ENCODE results near the gene CSNK2B.

Gene CSNK2B

DNA sequence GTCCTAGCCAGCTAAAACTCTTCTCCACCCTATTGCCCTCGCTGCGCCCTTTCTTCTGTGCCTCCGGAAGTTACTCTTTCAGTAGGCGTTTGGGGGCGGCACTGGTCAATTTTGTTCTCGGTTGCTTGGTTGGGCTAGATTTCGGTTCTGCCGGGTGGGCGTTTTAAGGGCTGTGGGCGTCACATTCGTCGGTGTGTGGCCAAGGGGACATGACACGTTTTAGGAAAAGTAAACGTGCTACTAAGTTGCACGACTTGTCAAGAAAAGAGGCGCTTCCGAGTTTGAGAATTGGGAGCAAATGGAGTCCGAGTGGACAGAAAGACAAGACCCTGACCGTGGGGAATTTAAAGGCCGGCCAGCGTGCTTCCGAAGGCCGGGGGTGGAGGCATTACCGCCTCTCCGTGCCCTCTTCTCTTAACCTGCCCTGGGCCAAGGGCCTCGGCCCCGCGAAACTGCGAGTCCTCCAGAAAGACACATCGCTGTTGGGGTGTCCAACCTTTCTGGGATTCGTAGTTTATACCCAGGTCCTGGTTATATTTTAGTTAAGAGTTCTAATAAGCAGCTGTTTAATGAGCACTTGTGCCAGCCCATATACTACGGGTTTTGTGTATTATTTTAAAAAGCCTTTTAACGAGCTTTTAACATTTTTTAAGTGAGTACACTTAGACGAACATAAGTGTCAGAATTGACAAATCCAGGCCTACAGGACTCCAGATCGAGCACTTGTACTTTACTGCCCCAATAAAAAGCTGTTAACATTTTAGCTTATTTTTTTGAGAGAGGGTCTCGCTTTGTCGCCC is 12.8 kb upstream of the CSNK2B start:
- H3K27me3 ChIP-seq (replicated peaks; ENCODE audit: insufficient read depth, low read length): no peaks in the 10 kb centered on the region
- H3K9me3 ChIP-seq (replicated peaks; ENCODE audit: insufficient read depth, low read length): no peaks in the 10 kb centered on the region
- H3K79me2 ChIP-seq (ENCODE audit: low read length): peaks cover 47% of the 10 kb centered on the region
- peak overlapping the region; percentile 91 for H3K9ac ChIP-seq (ENCODE audit: low read length)
- peak overlapping the region; percentile 29 for H2AFZ ChIP-seq (ENCODE audit: low read length)
- peak; percentile 91 for DNase-seq
- TF ChIP-seq, protein P1, sequence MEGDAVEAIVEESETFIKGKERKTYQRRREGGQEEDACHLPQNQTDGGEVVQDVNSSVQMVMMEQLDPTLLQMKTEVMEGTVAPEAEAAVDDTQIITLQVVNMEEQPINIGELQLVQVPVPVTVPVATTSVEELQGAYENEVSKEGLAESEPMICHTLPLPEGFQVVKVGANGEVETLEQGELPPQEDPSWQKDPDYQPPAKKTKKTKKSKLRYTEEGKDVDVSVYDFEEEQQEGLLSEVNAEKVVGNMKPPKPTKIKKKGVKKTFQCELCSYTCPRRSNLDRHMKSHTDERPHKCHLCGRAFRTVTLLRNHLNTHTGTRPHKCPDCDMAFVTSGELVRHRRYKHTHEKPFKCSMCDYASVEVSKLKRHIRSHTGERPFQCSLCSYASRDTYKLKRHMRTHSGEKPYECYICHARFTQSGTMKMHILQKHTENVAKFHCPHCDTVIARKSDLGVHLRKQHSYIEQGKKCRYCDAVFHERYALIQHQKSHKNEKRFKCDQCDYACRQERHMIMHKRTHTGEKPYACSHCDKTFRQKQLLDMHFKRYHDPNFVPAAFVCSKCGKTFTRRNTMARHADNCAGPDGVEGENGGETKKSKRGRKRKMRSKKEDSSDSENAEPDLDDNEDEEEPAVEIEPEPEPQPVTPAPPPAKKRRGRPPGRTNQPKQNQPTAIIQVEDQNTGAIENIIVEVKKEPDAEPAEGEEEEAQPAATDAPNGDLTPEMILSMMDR (IDR thresholded peaks at IDR 0.05; ENCODE audit: low read length): no peak
- TF ChIP-seq EZH2phosphoT487 (IDR thresholded peaks at IDR 0.05; ENCODE audit: low read length): no peak
- no peak for TF ChIP-seq EZH2 (optimal IDR thresholded peaks at IDR 0.05; ENCODE audit: low read depth, low read length)
- H3K4me2 ChIP-seq (ENCODE audit: low read depth, low read length): peak overlapping the region; percentile 76
- 0 out of 2 replicates have a peak, but pooled peaks cover 2% of the 10 kb centered on the region for H3K36me3 ChIP-seq (replicated peaks; ENCODE audit: insufficient read depth, low read length)
- H3K9me2 ChIP-seq (replicated peaks; ENCODE audit: insufficient read depth, low read length): no peaks in the 10 kb centered on the region
- peaks cover 11% of the 10 kb centered on the region for H3F3A ChIP-seq (ENCODE audit: insufficient read depth, low read length)
- peaks cover 4% of the 10 kb centered on the region; the same call in 1 of the 2 replicates for H3K4me1 ChIP-seq (ENCODE audit: low read length)
- peak overlapping the region; percentile 64 for H3K4me3 ChIP-seq (ENCODE audit: low read length)
- H3K27ac ChIP-seq (ENCODE audit: low read length): peak overlapping the region; percentile 87
- no peaks in the 10 kb centered on the region for H4K20me1 ChIP-seq (ENCODE audit: insufficient read depth, low read length)

DNA sequence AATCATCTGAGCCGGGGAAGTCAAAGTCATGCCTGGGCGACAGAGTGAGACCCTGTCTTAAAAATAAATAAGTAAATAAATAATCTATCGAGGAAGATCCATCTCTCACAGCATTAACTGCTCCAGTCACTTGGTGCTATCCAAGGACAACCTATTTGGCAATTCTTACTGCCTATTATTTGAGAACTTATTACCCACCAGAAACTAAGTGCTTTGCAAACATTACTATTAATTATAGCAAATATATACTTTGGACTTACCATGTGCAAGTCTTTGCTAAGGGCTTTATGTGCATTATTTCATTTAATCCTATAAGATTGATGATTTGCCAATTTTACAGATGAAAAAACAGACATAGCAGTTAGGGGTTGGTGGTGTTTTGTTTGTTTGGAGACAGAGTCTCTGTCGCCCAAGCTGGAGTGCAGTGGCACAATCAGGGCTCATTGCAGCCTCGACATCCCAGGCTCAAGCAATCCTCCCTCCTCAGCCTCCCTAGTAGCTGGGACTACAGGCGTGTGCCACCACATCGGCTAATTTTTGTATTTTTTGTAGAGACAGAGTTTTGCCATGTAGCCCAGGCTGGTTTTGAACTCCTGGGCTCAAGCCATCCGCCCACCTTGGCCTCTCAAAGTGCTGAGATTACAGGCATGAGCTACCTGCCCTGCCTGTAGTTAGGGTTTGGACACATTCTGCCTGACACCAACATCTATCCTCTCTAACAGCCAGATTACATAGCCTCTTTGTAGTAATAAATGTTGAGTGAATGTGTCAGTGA is 11.1 kb upstream of the CSNK2B start:
- no peak overlapping the region for H3K4me2 ChIP-seq (ENCODE audit: low read depth, low read length)
- no peak for TF ChIP-seq EZH2 (optimal IDR thresholded peaks at IDR 0.05; ENCODE audit: low read depth, low read length)
- TF ChIP-seq, protein P1 (IDR thresholded peaks at IDR 0.05; ENCODE audit: low read length): no peak
- TF ChIP-seq EZH2phosphoT487 (IDR thresholded peaks at IDR 0.05; ENCODE audit: low read length): no peak
- H3K9me3 ChIP-seq (replicated peaks; ENCODE audit: insufficient read depth, low read length): no peaks in the 10 kb centered on the region
- H3K9ac ChIP-seq (ENCODE audit: low read length): no peak overlapping the region
- H3K36me3 ChIP-seq (replicated peaks; ENCODE audit: insufficient read depth, low read length): no peaks in the 10 kb centered on the region
- no peak overlapping the region for H2AFZ ChIP-seq (ENCODE audit: low read length)
- H3K4me3 ChIP-seq (ENCODE audit: low read length): no peak overlapping the region
- no peak overlapping the region for H3K27ac ChIP-seq (ENCODE audit: low read length)
- no peaks in the 10 kb centered on the region for H3K27me3 ChIP-seq (replicated peaks; ENCODE audit: insufficient read depth, low read length)
- peaks cover 12% of the 10 kb centered on the region; the same call in 1 of the 2 replicates for H3K4me1 ChIP-seq (ENCODE audit: low read length)
- no peak for DNase-seq
- H3F3A ChIP-seq (ENCODE audit: insufficient read depth, low read length): peaks cover 11% of the 10 kb centered on the region
- no peaks in the 10 kb centered on the region for H3K9me2 ChIP-seq (replicated peaks; ENCODE audit: insufficient read depth, low read length)
- H3K79me2 ChIP-seq (ENCODE audit: low read length): peaks cover 47% of the 10 kb centered on the region
- H4K20me1 ChIP-seq (ENCODE audit: insufficient read depth, low read length): no peaks in the 10 kb centered on the region

DNA sequence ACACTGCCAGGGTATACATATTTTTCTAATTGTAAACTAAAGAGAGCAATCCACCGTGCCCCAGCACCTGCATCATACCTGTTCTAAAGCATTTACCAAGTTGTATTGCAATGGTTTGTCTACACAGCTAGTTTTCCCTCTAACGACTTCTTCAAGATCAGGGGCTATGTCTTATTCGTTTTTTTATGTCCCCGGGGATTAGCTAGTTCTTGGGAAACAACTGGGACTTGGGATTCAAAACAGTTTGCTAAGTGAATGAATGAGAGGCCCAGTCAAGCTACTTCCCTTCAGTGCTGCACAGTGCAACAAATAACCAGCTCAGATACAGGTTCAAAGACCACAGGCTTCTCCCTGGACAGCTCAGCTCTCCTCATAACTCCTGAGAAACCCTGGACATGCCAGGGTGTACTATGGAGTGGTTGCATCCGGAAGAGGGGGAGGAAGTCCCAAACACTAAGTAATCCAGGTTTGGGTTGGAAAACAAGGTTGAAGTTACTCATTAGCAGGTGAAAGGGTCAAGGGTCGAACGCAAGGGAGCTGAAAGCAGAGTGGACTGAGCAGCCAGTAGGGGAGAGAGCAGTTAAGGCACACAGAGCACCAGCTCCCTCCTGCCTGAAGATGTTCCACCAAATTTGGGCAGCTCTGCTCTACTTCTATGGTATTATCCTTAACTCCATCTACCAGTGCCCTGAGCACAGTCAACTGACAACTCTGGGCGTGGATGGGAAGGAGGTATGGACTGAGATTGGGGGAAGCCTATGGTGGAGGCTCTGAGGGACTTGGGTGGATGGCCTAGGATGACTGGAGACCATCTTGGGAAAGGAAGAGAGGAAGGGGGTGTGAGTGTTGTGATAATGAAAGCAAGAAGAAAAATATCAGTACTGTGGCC is 10.3 kb upstream of the CSNK2B start, which contains the start of gene APOM:
Gene APOM (plus strand): TSS at position 546 of the 889 bp plus-strand sequence. CDS start 73 bp downstream, at position 619.
- H3K9ac ChIP-seq (ENCODE audit: low read length): no peak within 1 kb of the TSS
- H3K4me3 ChIP-seq (ENCODE audit: low read length): no peak within 1 kb of the TSS
- no peaks in the 10 kb centered on the region for H3K36me3 ChIP-seq (replicated peaks; ENCODE audit: insufficient read depth, low read length)
- no peaks in the 10 kb centered on the region for H3K9me3 ChIP-seq (replicated peaks; ENCODE audit: insufficient read depth, low read length)
- no peaks in the 10 kb centered on the region for H3K9me2 ChIP-seq (replicated peaks; ENCODE audit: insufficient read depth, low read length)
- no peak within 1 kb of the TSS for H3K4me2 ChIP-seq (ENCODE audit: low read depth, low read length)
- TF ChIP-seq EZH2phosphoT487 (IDR thresholded peaks at IDR 0.05; ENCODE audit: low read length) (no peak), EZH2 (optimal IDR thresholded peaks at IDR 0.05; ENCODE audit: low read depth, low read length) (no peak)
- TF ChIP-seq, protein P1 (IDR thresholded peaks at IDR 0.05; ENCODE audit: low read length): no peak
- peaks cover 47% of the 10 kb centered on the region for H3K79me2 ChIP-seq (ENCODE audit: low read length)
- H3K27ac ChIP-seq (ENCODE audit: low read length): no peak within 1 kb of the TSS
- no peak within 1 kb of the TSS for H2AFZ ChIP-seq (ENCODE audit: low read length)
- H3K27me3 ChIP-seq (replicated peaks; ENCODE audit: insufficient read depth, low read length): no peaks in the 10 kb centered on the region
- no peaks in the 10 kb centered on the region for H4K20me1 ChIP-seq (ENCODE audit: insufficient read depth, low read length)
- no peak for DNase-seq
- H3F3A ChIP-seq (ENCODE audit: insufficient read depth, low read length): peaks cover 11% of the 10 kb centered on the region
- H3K4me1 ChIP-seq (ENCODE audit: low read length): peaks cover 12% of the 10 kb centered on the region; the same call in 1 of the 2 replicates
